Activated CD4-positive, alpha-beta memory T cell treated with anti-CD3 and anti-CD28 coated beads, Interleukin-2, amount 10 ng/mL, durations not matched to agents 7 days and 5 days (primary cell): Measurements from ENCODE around the gene PLA2G1B. TPM values are rescaled to one million over a fixed set of nuclear protein-coding genes. Genes with fewer than 3 reads are reported as not detected.

Experiments
- CTCF ChIA-PET: fragments of 350-600 bp; sonication (Branson Sonifier 250); formaldehyde crosslinking; loops from one replicate; lab custom pipeline; 2021; ENCODE audit warnings: antibody characterized with exemption, inconsistent platforms; lab: Charles Lee
- POLR2A ChIA-PET: fragments of 350-600 bp; sonication (Branson Sonifier 250); formaldehyde crosslinking; loops from one replicate; lab custom pipeline; 2021; ENCODE audit warnings: antibody characterized with exemption; lab: Charles Lee
- DNase-seq: peaks from one replicate; pipeline ENCODE4 v3.0.0-alpha.2; 2020
- H3K27ac Mint-ChIP-seq: one replicate; pipeline ENCODE4 v1.8.0; 2021; ENCODE audit warnings: mild to moderate bottlenecking, mixed read lengths
- H3K27me3 Mint-ChIP-seq: one replicate; pipeline ENCODE4 v1.8.0; 2021; ENCODE audit warnings: mixed read lengths
- H3K36me3 Mint-ChIP-seq: one replicate; pipeline ENCODE4 v1.8.0; 2021; ENCODE audit warnings: low read depth, mixed read lengths
- H3K4me1 Mint-ChIP-seq: one replicate; pipeline ENCODE4 v1.8.0; 2021; ENCODE audit warnings: mixed read lengths
- H3K4me3 Mint-ChIP-seq: one replicate; pipeline ENCODE4 v1.8.0; 2021; ENCODE audit warnings: mild to moderate bottlenecking, mixed read lengths
- H3K9me3 Mint-ChIP-seq: one replicate; pipeline ENCODE4 v1.8.0; 2021; ENCODE audit warnings: mixed read lengths
- total RNA-seq, 2 experiments: library from RNA; stranded (reverse); gene quantifications; one replicate each; pipeline ENCODE4 v1.2.3, GENCODE V29; 2021

PLA2G1B gene
- total RNA-seq, result not detected

- Mint-ChIP-seq H3K27ac (no peak within 1 kb of the TSS), H3K4me3 (no peak within 1 kb of the TSS), H3K27me3 (peaks cover 3% of the 10 kb centered on the region), H3K4me1 (peaks cover 7% of the 10 kb centered on the region), H3K36me3 (no peaks in the 10 kb centered on the region), H3K9me3 (no peaks in the 10 kb centered on the region)
- ChIA-PET CTCF (interaction anchor here (1.2 to 3.9 kb wide), 3 partner anchors 8 to 111 kb away, joined by 3 to 16 read pairs (median 3); partner anchors contain the start of gene SIRT4), POLR2A (interaction anchor here (4.0 kb wide), 1 partner anchor 35 kb away, joined by 19 read pairs; the partner anchor contains the start of genes RNU4-1 and RNU4-2)
- no peak for DNase-seq
Measured at GRCh38 chr12:120327593-120327992, at the start of gene PLA2G1B. Gene PLA2G1B, minus strand, starts transcription at chr12:120327779. Its CDS starts 26 bp downstream, at chr12:120327753.

GRCh38 chr12:120376934-120377572, 49.5 kb upstream of the PLA2G1B start:
- no peak for DNase-seq
- Mint-ChIP-seq H3K4me3 (no peak overlapping the region), H3K27me3 (peaks cover 50% of the 10 kb centered on the region), H3K27ac (no peak overlapping the region), H3K36me3 (no peaks in the 10 kb centered on the region), H3K4me1 (no peaks in the 10 kb centered on the region), H3K9me3 (no peaks in the 10 kb centered on the region)
- CTCF ChIA-PET, result no interaction called here
- POLR2A ChIA-PET, result no interaction called here

- CTCF ChIA-PET, result no interaction called here
- DNase-seq, result no peak
- Mint-ChIP-seq H3K27me3 (peaks cover 53% of the 10 kb centered on the region), H3K27ac (no peak overlapping the region), H3K9me3 (no peaks in the 10 kb centered on the region), H3K36me3 (no peaks in the 10 kb centered on the region), H3K4me3 (no peak overlapping the region), H3K4me1 (no peaks in the 10 kb centered on the region)
- POLR2A ChIA-PET, result no interaction called here
Measured at GRCh38 chr12:120376416-120376815, 48.8 kb upstream of the PLA2G1B start.

- Mint-ChIP-seq H3K36me3 (no peaks in the 10 kb centered on the region), H3K4me1 (no peaks in the 10 kb centered on the region), H3K27ac (no peak overlapping the region), H3K4me3 (no peak overlapping the region), H3K9me3 (no peaks in the 10 kb centered on the region), H3K27me3 (peaks cover 55% of the 10 kb centered on the region)
- ChIA-PET POLR2A (no interaction called here), CTCF (interaction anchor here (1.4 kb wide), 1 partner anchor 9 kb away, joined by 5 read pairs; no protein-coding TSS in a partner anchor)
- no peak for DNase-seq
Measured at GRCh38 chr12:120376009-120376408, 48.4 kb upstream of the PLA2G1B start.

- H3K4me1 Mint-ChIP-seq, result peaks cover 12% of the 10 kb centered on the region
- CTCF ChIA-PET, result no interaction called here
- no peaks in the 10 kb centered on the region for H3K9me3 Mint-ChIP-seq
- POLR2A ChIA-PET, result no interaction called here
- H3K4me3 Mint-ChIP-seq, result no peak overlapping the region
- peaks cover 70% of the 10 kb centered on the region for H3K27me3 Mint-ChIP-seq
- no peak overlapping the region for H3K27ac Mint-ChIP-seq
- DNase-seq, result no peak
- no peaks in the 10 kb centered on the region for H3K36me3 Mint-ChIP-seq
Measured at GRCh38 chr12:120373683-120374082, 46.1 kb upstream of the PLA2G1B start.

GRCh38 chr12:120370343-120371243, 43.0 kb upstream of the PLA2G1B start:
- ChIA-PET CTCF (interaction anchor here (1.5 kb wide), 1 partner anchor 14 kb away, joined by 3 read pairs; no protein-coding TSS in a partner anchor), POLR2A (no interaction called here)
- no peaks in the 10 kb centered on the region for H3K9me3 Mint-ChIP-seq
- H3K4me3 Mint-ChIP-seq, result peak overlapping the region; percentile 24
- no peak overlapping the region for H3K27ac Mint-ChIP-seq
- DNase-seq, result no peak
- H3K36me3 Mint-ChIP-seq, result no peaks in the 10 kb centered on the region
- H3K27me3 Mint-ChIP-seq, result peaks cover 75% of the 10 kb centered on the region
- H3K4me1 Mint-ChIP-seq, result peaks cover 18% of the 10 kb centered on the region

- no peak overlapping the region for H3K27ac Mint-ChIP-seq
- POLR2A ChIA-PET, result no interaction called here
- peak overlapping the region; percentile 24 for H3K4me3 Mint-ChIP-seq
- DNase-seq, result no peak
- H3K9me3 Mint-ChIP-seq, result no peaks in the 10 kb centered on the region
- H3K27me3 Mint-ChIP-seq, result peaks cover 75% of the 10 kb centered on the region
- no peaks in the 10 kb centered on the region for H3K36me3 Mint-ChIP-seq
- CTCF ChIA-PET, result no interaction called here
- peaks cover 18% of the 10 kb centered on the region for H3K4me1 Mint-ChIP-seq
Measured at GRCh38 chr12:120369603-120370342, 42.2 kb upstream of the PLA2G1B start.

- Mint-ChIP-seq H3K27ac (no peak within 1 kb of the TSS), H3K27me3 (peaks cover 72% of the 10 kb centered on the region), H3K36me3 (no peaks in the 10 kb centered on the region), H3K9me3 (no peaks in the 10 kb centered on the region), H3K4me3 (peak within 1 kb of the TSS; percentile 24), H3K4me1 (peaks cover 18% of the 10 kb centered on the region)
- ChIA-PET CTCF (no interaction called here), POLR2A (no interaction called here)
- no peak for DNase-seq
Measured at GRCh38 chr12:120368789-120369602, 41.4 kb upstream of the PLA2G1B start, which contains the start of gene MSI1. Gene MSI1, minus strand, starts transcription at chr12:120369164. Its CDS starts 73 bp downstream, at chr12:120369091.

- Mint-ChIP-seq H3K4me3 (no peak overlapping the region), H3K27me3 (peaks cover 75% of the 10 kb centered on the region), H3K36me3 (no peaks in the 10 kb centered on the region), H3K9me3 (no peaks in the 10 kb centered on the region), H3K4me1 (peaks cover 18% of the 10 kb centered on the region), H3K27ac (no peak overlapping the region)
- CTCF ChIA-PET, result interaction anchor here (1.2 to 2.1 kb wide), 4 partner anchors 7 to 49 kb away, joined by 3 to 9 read pairs (median 4); no protein-coding TSS in a partner anchor
- DNase-seq, result no peak
- POLR2A ChIA-PET, result no interaction called here
Measured at GRCh38 chr12:120367924-120368788, 40.6 kb upstream of the PLA2G1B start.

- POLR2A ChIA-PET, result interaction anchor here (0.8 to 1.2 kb wide), 3 partner anchors 20 to 76 kb away, joined by 3 read pairs; partner anchors contain the start of gene RNU4-2
- no peaks in the 10 kb centered on the region for H3K9me3 Mint-ChIP-seq
- no peak overlapping the region for H3K27ac Mint-ChIP-seq
Measured at GRCh38 chr12:120367233-120367923, 39.8 kb upstream of the PLA2G1B start.

GRCh38 chr12:120366845-120367232, 39.3 kb upstream of the PLA2G1B start:
- POLR2A ChIA-PET, result interaction anchor here (0.8 to 1.2 kb wide), 4 partner anchors 8 to 75 kb away, joined by 3 read pairs; partner anchors contain the start of gene RNU4-2
- H3K9me3 Mint-ChIP-seq, result no peaks in the 10 kb centered on the region

More at GRCh38 chr12:120367233-120367923, 39.8 kb upstream of the PLA2G1B start:
- no peak for DNase-seq
- H3K4me1 Mint-ChIP-seq, result peaks cover 18% of the 10 kb centered on the region
- no peaks in the 10 kb centered on the region for H3K36me3 Mint-ChIP-seq
- peaks cover 76% of the 10 kb centered on the region for H3K27me3 Mint-ChIP-seq
- CTCF ChIA-PET, result interaction anchor here (0.6 to 2.1 kb wide), 7 partner anchors 8 to 203 kb away, joined by 3 to 9 read pairs (median 3); no protein-coding TSS in a partner anchor
- no peak overlapping the region for H3K4me3 Mint-ChIP-seq

More at GRCh38 chr12:120366845-120367232, 39.3 kb upstream of the PLA2G1B start:
- Mint-ChIP-seq H3K27me3 (peaks cover 76% of the 10 kb centered on the region), H3K27ac (no peak overlapping the region), H3K4me1 (peaks cover 18% of the 10 kb centered on the region), H3K4me3 (no peak overlapping the region), H3K36me3 (no peaks in the 10 kb centered on the region)
- DNase-seq, result no peak
- CTCF ChIA-PET, result interaction anchor here (0.5 to 2.1 kb wide), 9 partner anchors 9 to 204 kb away, joined by 3 to 9 read pairs (median 3); no protein-coding TSS in a partner anchor
